H9 (cell line): Measurements from ENCODE around the gene HIPK2. TPM values are rescaled to one million over a fixed set of nuclear protein-coding genes. Genes with fewer than 3 reads are reported as not detected.

Experiments
- DNase-seq: peaks from one replicate; pipeline ENCODE4 v3.0.0-alpha.2; 2017
- H2AFZ ChIP-seq: one replicate; pipeline ENCODE4 v1.6.1; 2013; ENCODE audit warnings: mild to moderate bottlenecking, low read length, control low read depth, moderate library complexity
- H2AK5ac ChIP-seq: 2 replicates; pipeline ENCODE4 v1.6.1; 2013; ENCODE audit warnings: low read length, control low read depth, mixed read lengths; ENCODE audit not compliant: insufficient read length
- H2BK120ac ChIP-seq: one replicate; pipeline ENCODE4 v1.6.1; 2013; ENCODE audit warnings: low read depth, mild to moderate bottlenecking, low read length, control low read depth, inconsistent platforms; ENCODE audit not compliant: poor library complexity, severe bottlenecking
- H2BK12ac ChIP-seq: 2 replicates; pipeline ENCODE4 v1.6.1; 2013; ENCODE audit warnings: low read length, control low read depth, mixed read lengths, low read depth; ENCODE audit not compliant: insufficient read length
- H2BK15ac ChIP-seq: 2 replicates; pipeline ENCODE4 v1.6.1; 2013; ENCODE audit warnings: low read depth, low read length, control low read depth
- H2BK20ac ChIP-seq: one replicate; pipeline ENCODE4 v1.6.1; 2013; ENCODE audit warnings: low read depth, mild to moderate bottlenecking, low read length, control low read depth, inconsistent platforms; ENCODE audit not compliant: poor library complexity, severe bottlenecking
- H2BK5ac ChIP-seq: 2 replicates; pipeline ENCODE4 v1.6.1; 2013; ENCODE audit warnings: low read length, control low read depth, mixed read lengths; ENCODE audit not compliant: insufficient read length
- H3K14ac ChIP-seq: 2 replicates; pipeline ENCODE4 v1.6.1; 2013; ENCODE audit warnings: low read length, control low read depth; ENCODE audit not compliant: insufficient read depth
- H3K18ac ChIP-seq: 2 replicates; pipeline ENCODE4 v1.6.1; 2013; ENCODE audit warnings: low read depth, mild to moderate bottlenecking, mixed read lengths, low read length, control low read depth; ENCODE audit not compliant: insufficient read length
- H3K23ac ChIP-seq: 2 replicates; pipeline ENCODE4 v1.6.1; 2013; ENCODE audit warnings: low read length, control low read depth, mixed read lengths, low read depth; ENCODE audit not compliant: insufficient read length
- H3K23me2 ChIP-seq: 2 replicates; pipeline ENCODE4 v1.6.1; 2013; ENCODE audit warnings: low read depth, mild to moderate bottlenecking, mixed read lengths, low read length, control low read depth; ENCODE audit not compliant: insufficient read length, poor library complexity, severe bottlenecking
- H3K27ac ChIP-seq: 2 replicates; pipeline ENCODE4 v1.5.1; 2013; ENCODE audit warnings: low read length, control low read depth, mixed read lengths, low read depth; ENCODE audit not compliant: insufficient read length
- H3K27me3 ChIP-seq: 2 replicates; pipeline ENCODE4 v1.6.1; 2013; ENCODE audit warnings: low read length, control low read depth, inconsistent platforms; ENCODE audit not compliant: insufficient read depth
- H3K4ac ChIP-seq: 2 replicates; pipeline ENCODE4 v1.6.1; 2013; ENCODE audit warnings: low read depth, mild to moderate bottlenecking, control low read depth, inconsistent platforms, low read length, moderate library complexity
- H3K4me1 ChIP-seq: 2 replicates; pipeline ENCODE4 v1.6.1; 2013; ENCODE audit warnings: low read length, control low read depth, inconsistent platforms; ENCODE audit not compliant: insufficient read depth
- H3K4me2 ChIP-seq: 2 replicates; pipeline ENCODE4 v1.6.1; 2013; ENCODE audit warnings: low read length, control low read depth, mixed read lengths; ENCODE audit not compliant: insufficient read length, insufficient read depth
- H3K56ac ChIP-seq: 2 replicates; pipeline ENCODE4 v1.6.1; 2013; ENCODE audit warnings: low read depth, mild to moderate bottlenecking, mixed read lengths, low read length, control low read depth; ENCODE audit not compliant: insufficient read length
- H3K79me1 ChIP-seq: 2 replicates; pipeline ENCODE4 v1.6.1; 2013; ENCODE audit warnings: low read depth, mild to moderate bottlenecking, moderate library complexity, low read length, control low read depth, inconsistent platforms; ENCODE audit not compliant: insufficient read depth, poor library complexity, severe bottlenecking
- H3K79me2 ChIP-seq: 2 replicates; pipeline ENCODE4 v1.6.1; 2013; ENCODE audit warnings: low read length, control low read depth, inconsistent platforms; ENCODE audit not compliant: insufficient read depth
- H3K9ac ChIP-seq: 2 replicates; pipeline ENCODE4 v1.6.1; 2013; ENCODE audit warnings: low read length, control low read depth, mixed read lengths; ENCODE audit not compliant: insufficient read length; ENCODE audit errors: extremely low read depth
- H3K9me3 ChIP-seq: one replicate; pipeline ENCODE4 v1.6.1; 2013; ENCODE audit warnings: low read depth, low read length, inconsistent platforms; ENCODE audit not compliant: control insufficient read depth
- H3T11ph ChIP-seq: one replicate; pipeline ENCODE4 v1.6.1; 2013; ENCODE audit warnings: mild to moderate bottlenecking, low read length, control low read depth, inconsistent platforms
- H4K20me1 ChIP-seq: one replicate; pipeline ENCODE4 v1.6.1; 2013; ENCODE audit not compliant: control insufficient read depth, insufficient read length, insufficient read depth
- H4K5ac ChIP-seq: 2 replicates; pipeline ENCODE4 v1.6.1; 2013; ENCODE audit warnings: low read depth, mild to moderate bottlenecking, mixed read lengths, low read length, control low read depth; ENCODE audit not compliant: insufficient read length
- H4K8ac ChIP-seq: replicated peaks from 2 replicates; pipeline ENCODE4 v1.6.1; 2013; ENCODE audit warnings: low read length, control low read depth, mixed read lengths, low read depth; ENCODE audit not compliant: insufficient read length
- H4K91ac ChIP-seq: 2 replicates; pipeline ENCODE4 v1.6.1; 2013; ENCODE audit warnings: low read depth, mild to moderate bottlenecking, moderate library complexity, mixed read lengths, low read length, control low read depth; ENCODE audit not compliant: insufficient read length
- H3K27ac Mint-ChIP-seq, 3 experiments: 2 replicates in 2 of 3; 3 replicates in 1 of 3; pipeline ENCODE4 v1.8.0; 2020 to 2021; ENCODE audit warnings: mixed read lengths in 3 of 3, mild to moderate bottlenecking in 1 of 3, moderate library complexity in 1 of 3
- H3K27me3 Mint-ChIP-seq: 2 replicates; pipeline ENCODE4 v1.8.0; 2021; ENCODE audit warnings: low read depth, mild to moderate bottlenecking, moderate library complexity, mixed read lengths
- H3K36me3 Mint-ChIP-seq, 3 experiments: 2 replicates in 2 of 3; 3 replicates in 1 of 3; pipeline ENCODE4 v1.8.0; 2020 to 2021; ENCODE audit warnings: low read depth in 3 of 3, mixed read lengths in 3 of 3; ENCODE audit not compliant: insufficient read depth in 1 of 3
- H3K4me1 Mint-ChIP-seq, 2 experiments: 2 replicates each; pipeline ENCODE4 v1.8.0; 2020; ENCODE audit warnings: mixed read lengths in 2 of 2
- H3K4me3 Mint-ChIP-seq, 2 experiments: 2 replicates in 1 of 2; 3 replicates in 1 of 2; pipeline ENCODE4 v1.8.0; 2020 to 2021; ENCODE audit warnings: mild to moderate bottlenecking in 2 of 2, mixed read lengths in 2 of 2, moderate library complexity in 1 of 2
- H3K9me3 Mint-ChIP-seq, 2 experiments: 2 replicates in 1 of 2; 3 replicates in 1 of 2; pipeline ENCODE4 v1.8.0; 2020; ENCODE audit warnings: mild to moderate bottlenecking in 2 of 2, mixed read lengths in 2 of 2, moderate library complexity in 1 of 2
- CTCF ChIP-seq: fragments of 200-600 bp; sonication (generic); conservative IDR thresholded peaks from 3 replicates; pipeline ENCODE4 v1.8.0; 2021; ENCODE audit warnings: antibody characterized with exemption, mild to moderate bottlenecking
- WGBS: extraction: QIAGEN DNeasy Blood & Tissue Kit; methylation state at CpG from one replicate; pipeline ENCODE4 v1.1.7; 2013; ENCODE audit warnings: missing lambda C conversion rate, low lambda C conversion rate, mixed read lengths; ENCODE audit not compliant: insufficient read length; ENCODE audit errors: extremely low coverage; 5-methylcytosine and 5-hydroxymethylcytosine counted together
- total RNA-seq: library from RNA; stranded (reverse); gene quantifications from 2 replicates; pipeline ENCODE4 v1.2.1, GENCODE V29; 2021

HIPK2 gene
- total RNA-seq, 1 experiment from 2014 or later, result 21.9 TPM

GRCh38 chr7:139752604-139753003, 25.2 kb downstream of the HIPK2 start:
- Histone ChIP-seq H3K9ac (no peak overlapping the region), H4K5ac (no peak overlapping the region), H3K14ac (no peak overlapping the region), H4K91ac (no peak overlapping the region), H3K79me1 (no peaks in the 10 kb centered on the region), H3K23ac (no peak overlapping the region), H3K56ac (no peak overlapping the region), H2BK120ac (no peak overlapping the region), H2AK5ac (no peak overlapping the region), H3K4ac (no peak overlapping the region), H2BK5ac (no peak overlapping the region), H2BK15ac (no peak overlapping the region), H3T11ph (no peak overlapping the region), H3K27me3 (no peaks in the 10 kb centered on the region), H4K20me1 (no peaks in the 10 kb centered on the region), H3K27ac (no peak overlapping the region), H3K4me1 (no peaks in the 10 kb centered on the region), H3K23me2 (no peaks in the 10 kb centered on the region), H3K18ac (no peak overlapping the region), H2BK12ac (no peak overlapping the region), H3K4me2 (no peak overlapping the region), H3K9me3 (no peaks in the 10 kb centered on the region), H4K8ac (no peak overlapping the region), H2BK20ac (no peak overlapping the region), H2AFZ (no peak overlapping the region), H3K79me2 (no peaks in the 10 kb centered on the region)
- peaks cover 5% of the 10 kb centered on the region in 2 experiments; a peak in 3 of 4 replicates for H3K4me1 Mint-ChIP-seq
- H3K36me3 Mint-ChIP-seq, result no peaks in the 10 kb centered on the region
- no CpG with 5 or more reads among the region's 5 CpGs for WGBS
- H3K9me3 Mint-ChIP-seq, result no peaks in the 10 kb centered on the region
- no peak overlapping the region for H3K4me3 Mint-ChIP-seq
- no peak overlapping the region; a peak in 1 of 7 replicates for H3K27ac Mint-ChIP-seq
- H3K27me3 Mint-ChIP-seq, result peaks cover 4% of the 10 kb centered on the region; the same call in 1 of the 2 replicates
- TF ChIP-seq CTCF, result no peak
- no peak for DNase-seq
